Natural killer cell treated with Interleukin-12 subunit alpha and Interleukin-12 subunit beta and Interleukin-15 and Interleukin-18, amount 100 ng/mL, for 72 hours (primary cell): ENCODE data around the gene TUSC2. TPM values are rescaled to one million over a fixed set of nuclear protein-coding genes. Genes with fewer than 3 reads are reported as not detected.
A peak's percentile ranks its signal among the peaks of the same experiment; 100 is the strongest.

ENCODE experiments used
- ATAC-seq, 2 donors: fragments of 150-1000 bp; cut with Tn5 transposase in 1 of 2; sonication (Bioruptor Pico), chemical (Tn5 transposase) in 1 of 2; 2 replicates each; pipeline ENCODE4 v1.10.0; 2021
- DNase-seq: peaks from one replicate; pipeline ENCODE4 v3.0.0; 2022; ENCODE audit warnings: low spot score
- H3K27ac Mint-ChIP-seq, 2 donors: 1 replicate in 1 of 2; 2 replicates in 1 of 2; pipeline ENCODE4 v1.8.0; 2022; ENCODE audit warnings: mixed read lengths in 2 of 2, mild to moderate bottlenecking in 1 of 2, moderate library complexity in 1 of 2
- H3K27me3 Mint-ChIP-seq, 2 donors: 1 replicate in 1 of 2; 2 replicates in 1 of 2; pipeline ENCODE4 v1.8.0; 2022; ENCODE audit warnings: mixed read lengths in 2 of 2
- H3K36me3 Mint-ChIP-seq: one replicate; pipeline ENCODE4 v1.8.0; 2022; ENCODE audit warnings: mixed read lengths
- H3K4me1 Mint-ChIP-seq, 2 donors: 1 replicate in 1 of 2; 2 replicates in 1 of 2; pipeline ENCODE4 v1.8.0; 2022; ENCODE audit warnings: low read depth in 2 of 2, mixed read lengths in 2 of 2, mild to moderate bottlenecking in 1 of 2
- H3K4me3 Mint-ChIP-seq: one replicate; pipeline ENCODE4 v1.8.0; 2022; ENCODE audit warnings: mixed read lengths
- H3K9me3 Mint-ChIP-seq: 2 replicates; pipeline ENCODE4 v1.8.0; 2022; ENCODE audit warnings: mixed read lengths
- total RNA-seq, 2 donors: library from RNA; stranded (reverse); gene quantifications; one replicate each; pipeline ENCODE4 v1.2.3, GENCODE V29; 2022

Gene TUSC2
- total RNA-seq, 2 donors from 2014 or later: 26.9 to 31.9 TPM

DNA sequence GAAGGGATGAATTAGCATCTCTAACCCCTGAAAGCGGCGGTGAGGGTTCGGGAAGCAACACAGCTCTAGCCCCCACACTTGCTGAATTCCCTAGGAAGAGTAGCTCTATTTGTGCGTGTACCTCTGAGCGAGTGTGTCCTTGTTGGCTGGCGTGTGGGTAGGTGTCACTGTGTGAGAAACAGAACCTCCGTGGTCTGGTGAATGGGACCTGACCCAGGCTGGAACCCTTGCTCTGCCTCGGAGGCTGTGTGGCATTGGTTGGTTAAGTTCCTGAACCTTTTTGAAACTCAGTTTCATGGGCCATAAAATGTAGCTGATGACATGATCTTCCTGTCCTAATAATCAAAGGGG lies 31.7 kb upstream of the TUSC2 start:
- Mint-ChIP-seq H3K36me3 (peaks cover 8% of the 10 kb centered on the region), H3K4me1 (peaks cover 31 to 43% of the 10 kb centered on the region in 2 donors), H3K9me3 (no peaks in the 10 kb centered on the region), H3K27ac (peak overlapping the region; percentile 79 to 94), H3K27me3 (no peaks in the 10 kb centered on the region), H3K4me3 (peak overlapping the region; percentile 96)
- DNase-seq (no peak), ATAC-seq (peak in 1 of 2 donors; percentile 2)

DNA sequence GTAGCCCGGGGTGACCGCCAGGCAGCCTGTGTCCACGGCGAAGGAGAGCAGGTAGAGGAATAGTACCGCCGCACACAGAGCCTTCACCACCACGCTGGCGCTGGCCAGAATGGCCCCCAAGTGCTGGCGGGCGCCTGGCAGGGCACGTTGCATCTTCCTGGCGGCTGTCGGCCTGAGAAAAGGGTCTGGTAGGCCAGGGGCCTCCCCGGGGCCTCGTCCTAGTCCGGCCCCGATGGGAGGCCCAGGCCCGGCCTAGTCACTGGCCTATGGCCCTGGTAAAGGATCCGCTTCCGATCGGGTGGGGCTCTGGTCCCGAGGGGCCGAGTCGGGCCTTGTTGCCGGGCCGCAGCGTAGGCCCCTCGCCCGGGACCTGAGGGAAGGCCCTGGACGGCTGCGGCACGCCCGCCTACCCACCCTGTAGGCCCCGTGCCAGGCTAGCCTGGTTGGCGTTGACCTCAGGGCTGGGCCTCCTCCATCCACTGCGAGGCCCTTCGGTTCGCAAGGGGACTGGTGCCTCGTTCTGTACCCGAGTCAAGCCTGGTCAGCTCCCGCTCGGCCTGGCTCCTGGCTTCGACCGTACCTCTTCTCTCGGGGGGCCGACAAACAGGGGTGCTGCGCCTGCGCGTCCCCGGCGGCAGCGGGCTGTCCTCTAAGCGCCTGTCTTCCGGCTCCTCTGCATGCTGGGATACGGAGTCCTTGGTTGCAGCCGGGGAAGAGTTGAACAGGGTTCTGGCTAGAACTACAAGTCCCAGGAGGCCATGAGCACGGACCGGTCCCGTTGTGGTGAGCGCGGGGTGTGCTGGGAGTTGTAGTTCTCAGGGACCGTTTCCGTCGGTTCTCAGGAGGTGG lies 31.1 kb upstream of the TUSC2 start, which contains the start of gene TMEM115:
TMEM115 (minus strand) TSS at position 611 of the 849 bp plus-strand sequence; CDS start at position 153, 458 bp downstream.
- no peaks in the 10 kb centered on the region for H3K9me3 Mint-ChIP-seq
- DNase-seq (peak; percentile 97), ATAC-seq (peak; percentile 100)
- H3K4me3 Mint-ChIP-seq: peak within 1 kb of the TSS; percentile 97
- peak within 1 kb of the TSS; percentile 79 to 94 for H3K27ac Mint-ChIP-seq
- H3K27me3 Mint-ChIP-seq: no peaks in the 10 kb centered on the region
- peaks cover 12% of the 10 kb centered on the region for H3K36me3 Mint-ChIP-seq
- peaks cover 31 to 48% of the 10 kb centered on the region in 2 donors for H3K4me1 Mint-ChIP-seq

DNA sequence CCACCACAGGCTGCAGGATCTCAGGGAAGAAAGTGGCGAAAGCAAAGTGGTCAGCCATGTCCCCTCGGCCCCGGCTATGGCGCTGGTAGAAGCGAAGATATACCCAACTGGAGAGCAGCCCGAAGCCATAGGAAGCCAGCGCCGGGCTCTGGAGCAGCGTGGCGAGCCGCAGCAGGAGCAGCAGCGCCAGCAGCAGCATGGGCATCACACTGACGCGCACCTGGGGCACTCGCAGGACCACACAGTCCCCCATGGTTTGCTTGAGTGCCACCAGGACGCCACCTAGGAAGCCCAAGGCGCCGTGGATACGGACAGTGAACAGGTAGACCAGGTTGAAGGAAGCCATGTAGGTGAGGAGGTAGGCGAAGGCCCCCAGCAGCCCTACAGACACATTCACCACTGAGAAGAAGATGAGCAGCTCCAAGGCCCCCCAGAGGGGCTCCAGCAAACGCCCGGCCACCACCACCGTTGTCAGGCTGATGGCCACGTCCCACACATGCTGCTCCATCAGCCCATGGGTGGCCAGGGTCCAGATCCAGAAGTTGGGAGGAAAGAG lies 30.4 kb upstream of the TUSC2 start:
- ATAC-seq (no peak), DNase-seq (no peak)
- Mint-ChIP-seq H3K27ac (peak overlapping the region; percentile 79 to 94), H3K36me3 (peaks cover 14% of the 10 kb centered on the region), H3K27me3 (no peaks in the 10 kb centered on the region), H3K9me3 (no peaks in the 10 kb centered on the region), H3K4me3 (peak overlapping the region; percentile 97), H3K4me1 (peaks cover 31 to 49% of the 10 kb centered on the region in 2 donors)

DNA sequence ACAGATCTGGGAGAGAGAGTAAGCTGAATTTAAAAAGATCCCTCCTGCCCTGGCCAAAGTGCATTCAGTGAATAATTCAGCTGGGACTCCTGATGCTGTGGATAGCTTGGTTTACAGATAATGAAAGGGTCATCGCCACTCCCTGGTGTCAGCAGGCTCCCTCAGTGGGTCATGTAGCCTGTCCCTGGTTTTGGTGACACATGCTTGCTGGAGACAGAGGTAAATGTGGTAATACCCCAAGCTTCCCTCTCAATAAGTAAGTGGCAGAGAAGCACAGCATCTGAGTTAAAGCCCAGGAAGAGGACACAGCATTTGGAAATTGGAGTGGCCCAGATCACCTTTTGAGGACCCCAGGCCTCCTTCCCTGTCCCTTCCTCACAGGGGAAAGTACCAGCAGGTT lies 29.5 kb upstream of the TUSC2 start:
- no peaks in the 10 kb centered on the region for H3K9me3 Mint-ChIP-seq
- H3K4me1 Mint-ChIP-seq: peaks cover 31 to 46% of the 10 kb centered on the region in 2 donors
- peak overlapping the region; percentile 97 for H3K4me3 Mint-ChIP-seq
- DNase-seq: no peak
- peak overlapping the region; percentile 79 to 94 for H3K27ac Mint-ChIP-seq
- ATAC-seq: no peak
- H3K36me3 Mint-ChIP-seq: peaks cover 14% of the 10 kb centered on the region
- H3K27me3 Mint-ChIP-seq: no peaks in the 10 kb centered on the region

GRCh38 chr3:50356553-50356952 lies 28.5 kb upstream of the TUSC2 start:
- Mint-ChIP-seq H3K36me3 (peaks cover 14% of the 10 kb centered on the region), H3K4me1 (peaks cover 31 to 48% of the 10 kb centered on the region in 2 donors), H3K27ac (peak overlapping the region in 1 of 2 donors; percentile 94), H3K4me3 (peak overlapping the region; percentile 97), H3K9me3 (no peaks in the 10 kb centered on the region), H3K27me3 (no peaks in the 10 kb centered on the region)
- no peak for ATAC-seq
- no peak for DNase-seq

DNA sequence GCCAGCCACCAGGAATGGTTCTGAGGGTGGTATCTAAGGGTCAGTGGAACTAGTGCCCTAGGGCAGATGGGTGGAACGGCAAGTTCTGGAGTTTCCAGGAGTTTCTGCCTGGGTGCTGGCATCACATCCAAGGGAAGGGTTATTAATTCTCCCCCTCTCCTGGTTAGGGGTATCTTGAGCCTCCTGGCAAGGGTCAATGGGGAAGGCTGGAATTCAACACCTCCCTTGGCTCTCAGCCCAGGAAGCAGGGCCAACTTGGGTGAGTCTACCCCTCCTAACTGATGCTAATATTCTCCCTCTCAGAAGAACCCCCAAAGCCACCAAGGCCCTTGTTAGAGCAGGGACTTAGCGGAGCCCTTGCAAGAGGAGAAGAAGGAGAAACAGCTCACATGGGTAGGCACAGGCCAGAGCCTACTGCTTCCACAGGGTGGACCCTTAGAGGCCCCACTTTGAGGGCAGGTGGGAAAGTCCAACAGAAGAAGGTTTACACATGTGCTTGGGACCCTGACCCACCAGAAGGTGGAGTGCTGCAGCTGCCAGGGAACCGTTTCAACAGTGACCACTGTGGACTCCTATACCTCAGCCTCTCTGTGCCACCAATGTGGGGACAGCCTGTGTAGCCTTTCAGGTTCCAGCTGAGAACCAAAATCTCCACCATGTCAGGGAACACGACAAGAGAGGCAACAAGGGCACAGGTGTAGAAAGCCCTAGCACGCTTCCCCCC lies 28.0 kb upstream of the TUSC2 start:
- H3K27ac Mint-ChIP-seq: peak overlapping the region in 1 of 2 donors; percentile 94
- H3K27me3 Mint-ChIP-seq: no peaks in the 10 kb centered on the region
- peaks cover 14% of the 10 kb centered on the region for H3K36me3 Mint-ChIP-seq
- DNase-seq (no peak), ATAC-seq (no peak)
- peak overlapping the region; percentile 97 for H3K4me3 Mint-ChIP-seq
- H3K4me1 Mint-ChIP-seq: peaks cover 36 to 53% of the 10 kb centered on the region in 2 donors
- no peaks in the 10 kb centered on the region for H3K9me3 Mint-ChIP-seq

GRCh38 chr3:50354850-50355249 lies 26.8 kb upstream of the TUSC2 start:
- H3K36me3 Mint-ChIP-seq: peaks cover 14% of the 10 kb centered on the region
- no peak overlapping the region for H3K4me3 Mint-ChIP-seq
- ATAC-seq (no peak), DNase-seq (no peak)
- H3K27me3 Mint-ChIP-seq: no peaks in the 10 kb centered on the region
- H3K27ac Mint-ChIP-seq: no peak overlapping the region
- no peaks in the 10 kb centered on the region for H3K9me3 Mint-ChIP-seq
- peaks cover 43 to 58% of the 10 kb centered on the region in 2 donors for H3K4me1 Mint-ChIP-seq

DNA sequence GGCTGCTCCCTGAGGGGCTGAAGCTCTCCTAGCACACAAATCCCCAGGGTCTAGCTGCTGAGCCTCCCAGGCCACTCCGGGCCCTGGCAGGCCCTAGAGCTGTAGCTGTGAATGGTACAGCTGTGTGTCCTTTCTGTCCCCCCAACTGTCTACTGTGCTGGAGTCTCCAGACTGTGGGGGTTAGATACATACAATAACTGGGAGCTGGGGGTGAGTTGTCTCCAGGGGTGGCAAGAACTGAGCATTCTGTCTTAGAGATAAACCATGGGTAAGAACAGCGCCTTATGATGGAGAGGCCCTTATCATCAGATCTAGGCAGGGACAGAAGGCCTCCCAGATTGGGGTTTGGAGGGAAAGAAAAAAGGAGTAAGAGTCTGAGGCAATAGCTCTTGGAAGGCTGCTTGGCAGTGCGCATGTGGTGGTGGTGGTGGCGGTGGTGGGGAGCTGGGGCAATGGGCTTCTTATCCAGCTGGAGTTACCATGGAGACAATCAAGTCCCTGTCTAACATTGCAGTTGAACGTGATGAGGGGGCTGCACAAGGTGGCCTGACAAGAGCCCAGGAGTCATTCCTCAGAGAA lies 26.3 kb upstream of the TUSC2 start:
- Mint-ChIP-seq H3K27me3 (no peaks in the 10 kb centered on the region), H3K4me1 (peaks cover 40 to 55% of the 10 kb centered on the region in 2 donors), H3K4me3 (no peak overlapping the region), H3K27ac (no peak overlapping the region), H3K9me3 (no peaks in the 10 kb centered on the region), H3K36me3 (peaks cover 14% of the 10 kb centered on the region)
- ATAC-seq (no peak), DNase-seq (no peak)

- Mint-ChIP-seq H3K4me1 (peaks cover 40 to 57% of the 10 kb centered on the region in 2 donors), H3K27ac (peak overlapping the region in 1 of 2 donors; percentile 45), H3K9me3 (no peaks in the 10 kb centered on the region), H3K36me3 (peaks cover 12% of the 10 kb centered on the region), H3K4me3 (no peak overlapping the region), H3K27me3 (no peaks in the 10 kb centered on the region)
- DNase-seq (no peak), ATAC-seq (no peak)
Observed at GRCh38 chr3:50353245-50354004, 25.4 kb upstream of the TUSC2 start.

DNA sequence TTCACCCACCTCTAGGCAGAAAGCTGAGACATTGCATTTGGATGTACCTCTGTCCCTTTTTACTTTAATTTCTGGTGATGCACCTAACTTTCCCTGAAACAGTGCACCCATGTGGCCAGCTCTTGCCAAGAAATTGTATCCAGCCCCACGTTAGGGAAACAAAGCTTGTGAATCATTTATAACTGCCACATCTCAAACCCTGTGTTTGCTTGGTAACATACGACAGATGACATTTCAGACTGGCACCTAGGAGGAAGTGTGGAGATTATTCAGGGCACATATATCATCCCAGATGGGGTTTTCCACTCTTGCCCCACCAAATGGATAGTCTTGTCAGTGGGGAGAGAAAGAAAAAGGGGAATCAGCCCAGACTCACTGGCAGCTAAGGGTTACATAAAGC lies 24.8 kb upstream of the TUSC2 start:
- DNase-seq (no peak), ATAC-seq (no peak)
- Mint-ChIP-seq H3K27ac (peak overlapping the region in 1 of 2 donors; percentile 45), H3K9me3 (no peaks in the 10 kb centered on the region), H3K4me3 (no peak overlapping the region), H3K4me1 (peaks cover 40 to 57% of the 10 kb centered on the region in 2 donors), H3K27me3 (no peaks in the 10 kb centered on the region), H3K36me3 (peaks cover 6% of the 10 kb centered on the region)

GRCh38 chr3:50351323-50351697 lies 23.3 kb upstream of the TUSC2 start:
- Mint-ChIP-seq H3K27me3 (no peaks in the 10 kb centered on the region), H3K9me3 (no peaks in the 10 kb centered on the region), H3K36me3 (peaks cover 6% of the 10 kb centered on the region), H3K4me1 (peaks cover 35 to 47% of the 10 kb centered on the region in 2 donors), H3K27ac (peak overlapping the region; percentile 93 to 96), H3K4me3 (peak overlapping the region; percentile 98)
- ATAC-seq: no peak
- DNase-seq: no peak

- H3K27me3 Mint-ChIP-seq: no peaks in the 10 kb centered on the region
- DNase-seq: peak; percentile 99
- peaks cover 41 to 51% of the 10 kb centered on the region in 2 donors for H3K4me1 Mint-ChIP-seq
- H3K27ac Mint-ChIP-seq: peak within 1 kb of the TSS; percentile 93 to 96
- ATAC-seq: peak; percentile 95 to 96
- no peaks in the 10 kb centered on the region for H3K9me3 Mint-ChIP-seq
- peaks cover 6% of the 10 kb centered on the region for H3K36me3 Mint-ChIP-seq
- H3K4me3 Mint-ChIP-seq: peak within 1 kb of the TSS; percentile 98
Observed at GRCh38 chr3:50350527-50351322, 22.7 kb upstream of the TUSC2 start, which contains the start of the genes CYB561D2 and NPRL2. Gene CYB561D2, plus strand, starts transcription at chr3:50350862. Its CDS starts 572 bp downstream, at chr3:50351434. Gene NPRL2, minus strand, starts transcription at chr3:50350775. Its CDS starts 123 bp downstream, at chr3:50350652.
